ENCODE data around the gene CEP128. TPM values are rescaled to one million over a fixed set of nuclear protein-coding genes. Genes with fewer than 3 reads are reported as not detected.

The CEP128 gene
- total RNA-seq, result 4.3 and 4.5 TPM in 2 replicates

DNA sequence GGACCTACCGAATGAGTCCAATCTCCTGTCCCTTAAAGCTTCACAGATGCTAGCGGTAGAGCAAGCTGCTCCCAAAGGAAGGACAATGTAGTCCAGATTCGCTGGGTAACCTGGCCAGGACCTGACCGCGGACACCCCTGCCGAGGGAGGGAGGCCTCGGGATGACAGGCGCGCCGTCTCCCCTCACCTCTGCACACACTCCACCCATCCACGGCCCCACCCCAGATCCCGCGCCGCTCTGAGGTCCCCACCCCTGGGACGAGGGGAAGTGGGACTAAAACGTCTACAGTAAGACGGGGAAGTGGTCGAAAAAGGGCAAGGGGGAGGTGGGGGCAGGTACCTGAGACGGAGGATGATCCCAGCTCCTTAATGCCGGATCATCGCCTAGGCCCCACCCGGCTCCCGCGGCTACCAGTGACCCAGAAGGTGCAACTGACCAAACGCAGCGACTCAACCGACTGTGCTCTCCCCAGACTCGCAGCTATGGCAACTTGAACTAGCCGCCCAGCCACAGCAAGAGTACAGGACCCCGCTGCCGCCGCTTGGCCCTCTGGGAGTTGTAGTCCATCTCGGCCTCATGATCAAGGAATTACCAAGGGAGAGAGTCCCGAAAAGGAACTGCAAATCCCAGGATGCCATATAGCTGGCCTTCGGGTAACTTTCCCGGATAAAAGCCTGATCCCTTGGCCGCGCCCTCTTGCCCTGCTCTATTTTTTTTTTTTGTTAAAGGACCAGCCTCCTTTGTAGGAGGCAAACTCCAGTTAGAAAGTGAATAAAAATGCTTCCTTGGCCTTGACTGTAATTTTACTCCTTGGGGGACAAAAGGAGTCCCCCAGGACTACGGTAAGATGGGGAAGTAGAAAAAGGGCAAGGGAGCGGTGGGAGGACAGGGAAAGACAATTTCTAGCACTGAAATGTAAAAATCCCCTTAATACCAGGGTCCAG, at the start of gene CEP128:
CEP128 (minus strand) TSS at position 498 of the 945 bp plus-strand sequence.

GRCh38 chr14:80955416-80955941, 13.9 kb upstream of the CEP128 start, which contains the start of gene TSHR:
TSHR (plus strand) TSS chr14:80955621; CDS start chr14:80955681, 60 bp downstream.

Other genes with a start within 250 kb of the CEP128 start
- gene TSHR, start 13.9 kb upstream of the CEP128 start, total RNA-seq, result not detected in 2 replicates

Data from bladder microvascular endothelial cell (primary cell).